HG03066 (cell line): ENCODE data around the gene HIGD1A.

Experiments
- ATAC-seq: cut with Tn5 transposase; IDR thresholded peaks from one replicate; pipeline ENCODE4 v1.9.1; 2021; ENCODE audit warnings: low read depth; ENCODE audit not compliant: unreplicated experiment

HIGD1A gene

GRCh38 chr3:42804106-42804830 lies at the start of gene HIGD1A:
Gene HIGD1A, minus strand, starts transcription at chr3:42804490. Its CDS starts 10,237 bp downstream, at chr3:42794253.
- ATAC-seq: peak; percentile 98

GRCh38 chr3:42853739-42854302 lies 49.5 kb upstream of the HIGD1A start:
- ATAC-seq: no peak

GRCh38 chr3:42853056-42853455 lies 48.8 kb upstream of the HIGD1A start:
- ATAC-seq: no peak

GRCh38 chr3:42852441-42852840 lies 48.2 kb upstream of the HIGD1A start:
- ATAC-seq: no peak

GRCh38 chr3:42851228-42851834 lies 47.0 kb upstream of the HIGD1A start:
- ATAC-seq: no peak

GRCh38 chr3:42850263-42850662 lies 46.0 kb upstream of the HIGD1A start:
- no peak for ATAC-seq

GRCh38 chr3:42849017-42849416 lies 44.7 kb upstream of the HIGD1A start:
- ATAC-seq: no peak

GRCh38 chr3:42847731-42848130 lies 43.4 kb upstream of the HIGD1A start:
- no peak for ATAC-seq

- no peak for ATAC-seq
These were observed 42.6 kb upstream of the HIGD1A start for GRCh38 chr3:42846685-42847522.

GRCh38 chr3:42844815-42845214 lies 40.5 kb upstream of the HIGD1A start:
- no peak for ATAC-seq

- ATAC-seq: no peak
These were observed 40.1 kb upstream of the HIGD1A start for GRCh38 chr3:42844412-42844713.

GRCh38 chr3:42843713-42844411 lies 39.6 kb upstream of the HIGD1A start:
- ATAC-seq: no peak

GRCh38 chr3:42841332-42841731 lies 37.0 kb upstream of the HIGD1A start:
- no peak for ATAC-seq

- peak; percentile 95 for ATAC-seq
These were observed 35.3 kb upstream of the HIGD1A start for GRCh38 chr3:42839616-42840015.

- ATAC-seq: no peak
These were observed 34.3 kb upstream of the HIGD1A start for GRCh38 chr3:42838571-42838970.

GRCh38 chr3:42836150-42837123 lies 32.1 kb upstream of the HIGD1A start:
- ATAC-seq: no peak

GRCh38 chr3:42831321-42831713 lies 27.0 kb upstream of the HIGD1A start:
- no peak for ATAC-seq

- ATAC-seq: no peak
These were observed 26.4 kb upstream of the HIGD1A start for GRCh38 chr3:42830437-42831320.
